HG02571 (cell line): ENCODE data around the gene AAK1.
"Not testable (repeated sequence)": the region's sequence is repeated elsewhere in the genome, so short reads cannot be mapped to it uniquely, and the experiment has no call there.

Source experiments
- ATAC-seq: cut with Tn5 transposase; IDR thresholded peaks from one replicate; pipeline ENCODE4 v1.9.1; 2021; ENCODE audit warnings: mild to moderate bottlenecking, moderate library complexity; ENCODE audit not compliant: unreplicated experiment

The AAK1 gene

GRCh38 chr2:69643602-69644505, at the start of gene AAK1:
TSS of gene AAK1 (minus strand) at chr2:69643739. CDS start at chr2:69643040, 699 bp downstream.
- ATAC-seq = peak; percentile 46

- no peak for ATAC-seq
Observed at GRCh38 chr2:69692424-69692823, 48.9 kb upstream of the AAK1 start.

- no peak for ATAC-seq
Observed at GRCh38 chr2:69689969-69690368, 46.4 kb upstream of the AAK1 start.

- ATAC-seq = no peak
Observed at GRCh38 chr2:69689466-69689865, 45.9 kb upstream of the AAK1 start.

- no peak for ATAC-seq
Observed at GRCh38 chr2:69687971-69688611, 44.6 kb upstream of the AAK1 start.

- ATAC-seq = no peak
Observed at GRCh38 chr2:69686813-69687212, 43.3 kb upstream of the AAK1 start.

GRCh38 chr2:69685321-69686048, 41.9 kb upstream of the AAK1 start:
- ATAC-seq = no peak

GRCh38 chr2:69683170-69683971, 39.8 kb upstream of the AAK1 start:
- no peak for ATAC-seq

GRCh38 chr2:69682525-69682924, 39.0 kb upstream of the AAK1 start:
- no peak for ATAC-seq

GRCh38 chr2:69680001-69680675, 36.6 kb upstream of the AAK1 start:
- ATAC-seq = no peak

GRCh38 chr2:69677914-69678313, 34.4 kb upstream of the AAK1 start:
- ATAC-seq = no peak

GRCh38 chr2:69676146-69676545, 32.6 kb upstream of the AAK1 start:
- ATAC-seq = no peak

- ATAC-seq = no peak
Observed at GRCh38 chr2:69674316-69674670, 30.8 kb upstream of the AAK1 start.

GRCh38 chr2:69673098-69673497, 29.6 kb upstream of the AAK1 start:
- ATAC-seq = not testable (repeated sequence)

- no peak for ATAC-seq
Observed at GRCh38 chr2:69669666-69670065, 26.1 kb upstream of the AAK1 start.

- no peak for ATAC-seq
Observed at GRCh38 chr2:69668598-69668997, 25.1 kb upstream of the AAK1 start.

GRCh38 chr2:69667805-69668382, 24.4 kb upstream of the AAK1 start:
- no peak for ATAC-seq

GRCh38 chr2:69665152-69665551, 21.6 kb upstream of the AAK1 start:
- no peak for ATAC-seq

- ATAC-seq = no peak
Observed at GRCh38 chr2:69663860-69664259, 20.3 kb upstream of the AAK1 start.

- not testable (repeated sequence) for ATAC-seq
Observed at GRCh38 chr2:69662547-69662946, 19.0 kb upstream of the AAK1 start.
